ENCODE measurements around the gene MTX1. TPM values are rescaled to one million over a fixed set of nuclear protein-coding genes. Genes with fewer than 3 reads are reported as not detected.

Gene MTX1
- polyA plus RNA-seq, 1 donor (not counting 4 experiments of a cell fraction or from before 2014, with no cell fraction given) = 43.4 TPM

- H3K27ac ChIP-seq (ENCODE audit: control insufficient read depth, insufficient read depth, low read length) = no peak overlapping the region
- no peak for FAIRE-seq
- peaks cover 24% of the 10 kb centered on the region for H3K4me1 ChIP-seq (ENCODE audit: control insufficient read depth, extremely low read depth, insufficient read depth, low read length)
Measured at GRCh38 chr1:155196893-155197638, 11.4 kb upstream of the MTX1 start.

DNA sequence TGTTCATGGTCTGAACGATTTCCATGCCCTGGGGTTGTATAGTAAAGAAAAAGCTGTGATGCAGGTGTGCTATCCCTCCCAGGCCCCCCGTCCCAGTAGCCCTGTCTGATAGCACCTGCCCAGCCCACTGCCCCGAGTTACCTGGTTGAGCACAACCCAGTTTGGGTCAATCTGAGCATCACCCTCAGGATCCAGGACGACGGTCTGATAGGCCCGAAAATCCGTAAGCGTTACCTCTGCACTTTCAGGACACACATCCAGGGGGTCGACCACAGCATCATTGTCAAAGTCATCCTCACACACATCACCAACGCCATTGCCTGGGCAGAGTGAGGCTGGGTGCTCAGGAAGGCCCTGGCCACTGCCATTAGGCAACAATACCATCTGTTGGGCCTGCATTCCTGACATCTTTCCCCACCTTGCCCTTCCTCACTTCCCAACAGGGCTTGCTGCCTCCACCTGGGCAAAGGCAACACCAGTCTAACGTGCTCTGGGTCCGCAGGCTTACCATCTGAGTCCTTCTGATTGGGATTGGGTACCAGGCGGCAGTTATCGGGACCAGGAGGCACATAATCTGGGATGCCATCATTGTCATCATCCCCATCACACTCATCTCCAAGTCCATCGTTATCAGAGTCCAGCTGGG lies 10.5 kb upstream of the MTX1 start:
- H3K27ac ChIP-seq (ENCODE audit: control insufficient read depth, insufficient read depth, low read length) = no peak overlapping the region
- H3K4me3 ChIP-seq (ENCODE audit: control insufficient read depth in 2 of 3, extremely low read depth in 1 of 3, insufficient read depth in 2 of 3, low read depth in 1 of 3, low read length in 3 of 3) = no peak overlapping the region

More at GRCh38 chr1:155196893-155197638, 11.4 kb upstream of the MTX1 start:
- TF ChIP-seq EZH2 (IDR thresholded peaks at IDR 0.05; ENCODE audit: low read length) (no peak), CTCF (optimal IDR thresholded peaks at IDR 0.05 in 1 of 3, IDR thresholded peaks at IDR 0.05 in 1 of 3, conservative IDR thresholded peaks at IDR 0.05 in 1 of 3; ENCODE audit: extremely low read depth in 1 of 3, insufficient read depth in 2 of 3, low read length in 3 of 3) (no peak)
- Histone ChIP-seq H3K9me1 (ENCODE audit: control insufficient read depth, extremely low read depth, insufficient read depth, low read length) (no peaks in the 10 kb centered on the region), H3K27me3 (ENCODE audit: control insufficient read depth, extremely low read depth, insufficient read depth, low read length) (no peaks in the 10 kb centered on the region), H3K9me3 (ENCODE audit: control insufficient read depth, low read depth, low read length) (no peaks in the 10 kb centered on the region), H2AFZ (ENCODE audit: control insufficient read depth, low read length) (no peak overlapping the region), H3K9ac (ENCODE audit: control insufficient read depth, extremely low read depth, insufficient read depth, low read length) (no peak overlapping the region), H3K4me3 (ENCODE audit: control insufficient read depth in 2 of 3, extremely low read depth in 1 of 3, insufficient read depth in 2 of 3, low read depth in 1 of 3, low read length in 3 of 3) (no peak overlapping the region), H3K79me2 (ENCODE audit: control insufficient read depth, insufficient read depth, low read length) (no peaks in the 10 kb centered on the region), H3K4me2 (ENCODE audit: control insufficient read depth, extremely low read depth, insufficient read depth, low read depth, low read length) (no peak overlapping the region), H3K36me3 (ENCODE audit: control insufficient read depth in 2 of 2, extremely low read depth in 1 of 2, insufficient read depth in 2 of 2, low read length in 2 of 2) (peaks cover 4 to 10% of the 10 kb centered on the region in 2 experiments), H4K20me1 (ENCODE audit: control insufficient read depth, extremely low read depth, insufficient read depth, low read length) (no peaks in the 10 kb centered on the region)
- dilution Hi-C loops (cut with MboI; ENCODE audit: extremely low pct_ligation_motif_present, low sequenced_read_pairs) = no loop called here
- DNase-seq (ENCODE audit: low read depth, low spot score) = no peak

More for the DNA sequence above, 10.5 kb upstream of the MTX1 start:
- Histone ChIP-seq H3K9me1 (ENCODE audit: control insufficient read depth, extremely low read depth, insufficient read depth, low read length) (no peaks in the 10 kb centered on the region), H3K27me3 (ENCODE audit: control insufficient read depth, extremely low read depth, insufficient read depth, low read length) (no peaks in the 10 kb centered on the region), H3K4me2 (ENCODE audit: control insufficient read depth, extremely low read depth, insufficient read depth, low read depth, low read length) (no peak overlapping the region), H3K79me2 (ENCODE audit: control insufficient read depth, insufficient read depth, low read length) (no peaks in the 10 kb centered on the region), H3K36me3 (ENCODE audit: control insufficient read depth in 2 of 2, extremely low read depth in 1 of 2, insufficient read depth in 2 of 2, low read length in 2 of 2) (peaks cover 6 to 10% of the 10 kb centered on the region in 2 experiments), H3K9me3 (ENCODE audit: control insufficient read depth, low read depth, low read length) (no peaks in the 10 kb centered on the region), H4K20me1 (ENCODE audit: control insufficient read depth, extremely low read depth, insufficient read depth, low read length) (no peaks in the 10 kb centered on the region), H2AFZ (ENCODE audit: control insufficient read depth, low read length) (no peak overlapping the region), H3K4me1 (ENCODE audit: control insufficient read depth, extremely low read depth, insufficient read depth, low read length) (peaks cover 23% of the 10 kb centered on the region), H3K9ac (ENCODE audit: control insufficient read depth, extremely low read depth, insufficient read depth, low read length) (no peak overlapping the region)
- no peak for FAIRE-seq
- DNase-seq (ENCODE audit: low read depth, low spot score) = no peak
- TF ChIP-seq EZH2 (IDR thresholded peaks at IDR 0.05; ENCODE audit: low read length) = no peak
- TF ChIP-seq CTCF (optimal IDR thresholded peaks at IDR 0.05 in 1 of 3, IDR thresholded peaks at IDR 0.05 in 1 of 3, conservative IDR thresholded peaks at IDR 0.05 in 1 of 3; ENCODE audit: extremely low read depth in 1 of 3, insufficient read depth in 2 of 3, low read length in 3 of 3) = no peak
- dilution Hi-C loops (cut with MboI; ENCODE audit: extremely low pct_ligation_motif_present, low sequenced_read_pairs) = no loop called here

Data from keratinocyte (primary cell).